ENCODE data around the gene FOXP1.

FOXP1 gene

DNA sequence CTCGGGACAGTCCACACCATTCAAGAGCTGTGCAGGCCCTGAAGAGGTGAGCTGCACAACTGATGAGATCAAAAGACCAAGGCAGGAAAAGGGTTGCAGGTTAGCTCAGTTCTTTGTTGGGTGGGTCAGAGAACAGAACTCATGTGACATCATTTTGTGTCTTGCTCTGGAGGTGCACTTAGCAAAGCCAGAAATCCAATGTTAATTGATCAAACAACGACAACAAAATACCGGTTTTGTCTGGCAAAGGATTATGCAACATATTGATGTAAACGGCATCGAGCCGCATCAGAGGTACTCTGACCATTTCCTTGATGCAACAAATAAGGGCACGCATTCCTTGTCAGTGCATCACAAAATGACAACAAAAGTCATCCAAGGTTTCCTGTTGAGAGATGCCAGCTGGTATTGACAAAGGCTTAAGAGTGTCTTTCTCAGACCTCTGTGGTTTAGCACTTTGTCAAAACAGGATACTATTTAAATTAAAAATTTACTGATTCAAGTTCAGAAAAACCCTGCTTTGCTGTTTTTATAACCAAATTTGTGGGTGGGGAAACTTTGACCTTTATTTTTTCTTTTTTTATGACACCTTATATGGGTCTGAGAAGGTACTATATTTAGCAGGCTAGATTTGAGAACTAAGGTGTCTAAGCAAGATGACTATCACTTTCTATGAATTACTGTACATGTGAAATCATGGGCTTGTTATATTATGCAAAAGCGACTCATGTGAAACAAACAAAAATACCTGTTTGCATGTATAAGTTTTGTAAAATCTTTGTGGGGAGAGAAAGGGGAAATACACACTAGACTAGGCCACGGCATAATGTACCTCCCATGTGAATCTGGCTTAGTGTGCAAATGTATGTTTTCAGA, 496.1 kb downstream of the FOXP1 start:
- FAIRE-seq: no peak

DNA sequence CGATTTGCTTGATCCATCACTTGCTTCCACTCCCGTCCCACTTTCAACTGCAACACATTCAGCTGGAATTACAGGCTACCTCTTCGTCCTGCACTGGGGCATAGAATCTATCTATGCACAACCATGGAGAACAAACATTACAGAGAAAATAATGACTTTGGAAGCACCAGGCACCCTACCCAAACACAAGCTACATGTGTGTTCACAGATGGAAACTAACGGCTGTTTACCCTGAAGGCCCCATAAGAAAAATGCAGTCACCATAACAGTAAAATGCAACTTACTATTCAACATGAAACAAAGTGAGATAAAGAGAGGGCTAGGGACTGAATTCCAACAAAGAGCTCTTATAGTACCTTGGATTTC, 496.8 kb downstream of the FOXP1 start:
- no peak for FAIRE-seq

DNA sequence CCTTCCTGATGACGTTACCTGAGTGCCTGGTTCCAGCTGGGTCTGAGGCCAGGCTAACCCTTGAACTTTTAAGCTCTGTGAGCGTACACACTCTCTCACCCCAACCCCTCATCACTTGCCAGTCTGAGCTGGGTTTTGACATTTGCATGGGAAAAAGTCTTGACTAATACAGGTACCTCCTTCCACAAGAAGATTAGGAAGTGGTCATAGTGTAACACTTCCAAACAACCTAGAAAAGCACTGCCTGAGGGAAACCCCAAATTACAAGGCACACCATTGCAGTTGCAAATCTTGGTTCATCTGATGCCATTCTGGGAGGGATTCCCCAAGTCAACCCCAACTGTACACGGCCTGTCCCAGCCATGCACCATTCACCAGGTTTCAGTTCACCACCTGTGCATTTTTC, 499.8 kb downstream of the FOXP1 start:
- FAIRE-seq: no peak

DNA sequence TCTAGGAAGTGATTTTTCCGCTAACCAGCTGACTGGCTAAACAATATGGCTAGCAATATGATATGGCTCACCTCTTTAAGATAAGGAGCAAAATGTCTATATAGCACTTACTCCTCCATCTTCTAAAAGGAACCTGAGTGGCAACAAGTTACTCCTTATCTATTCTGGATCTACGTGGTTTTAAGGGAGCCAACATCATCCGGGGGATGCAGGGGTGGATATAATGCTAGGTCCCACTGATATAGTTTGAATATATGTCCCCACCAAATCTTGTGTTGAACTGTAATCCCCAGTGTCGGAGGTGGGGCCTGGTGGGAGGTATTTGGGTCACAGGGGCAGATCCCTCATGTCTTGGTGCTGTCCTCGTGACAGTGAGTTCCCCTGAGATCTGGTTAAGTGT, 500.7 kb downstream of the FOXP1 start:
- no peak for FAIRE-seq

DNA sequence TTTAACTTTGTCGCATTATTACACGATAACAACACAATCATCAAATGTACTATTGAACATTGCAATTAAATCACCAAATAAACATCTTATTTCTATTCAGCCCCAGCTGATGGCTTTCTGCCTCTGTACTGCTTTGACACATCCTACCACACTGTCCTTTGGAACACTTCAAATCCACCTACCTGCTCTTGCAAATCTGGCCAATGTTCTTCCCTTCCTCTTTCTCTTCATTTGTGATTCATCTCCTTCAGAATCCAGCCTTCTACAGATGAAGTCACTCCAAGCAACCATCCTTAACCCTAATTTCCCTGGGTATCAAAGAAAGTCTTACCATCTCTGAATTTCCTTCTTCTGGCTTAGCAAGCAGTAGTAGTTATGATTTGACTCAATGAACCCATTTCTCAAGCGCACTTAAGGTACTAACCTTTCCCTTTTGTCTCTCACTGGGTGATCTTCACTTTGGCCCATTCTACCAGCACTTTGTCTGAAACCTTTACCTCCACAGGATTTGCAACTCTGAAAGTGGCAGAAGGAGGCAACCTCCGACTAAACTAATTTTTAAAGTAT, 502.9 kb downstream of the FOXP1 start:
- no peak for FAIRE-seq

DNA sequence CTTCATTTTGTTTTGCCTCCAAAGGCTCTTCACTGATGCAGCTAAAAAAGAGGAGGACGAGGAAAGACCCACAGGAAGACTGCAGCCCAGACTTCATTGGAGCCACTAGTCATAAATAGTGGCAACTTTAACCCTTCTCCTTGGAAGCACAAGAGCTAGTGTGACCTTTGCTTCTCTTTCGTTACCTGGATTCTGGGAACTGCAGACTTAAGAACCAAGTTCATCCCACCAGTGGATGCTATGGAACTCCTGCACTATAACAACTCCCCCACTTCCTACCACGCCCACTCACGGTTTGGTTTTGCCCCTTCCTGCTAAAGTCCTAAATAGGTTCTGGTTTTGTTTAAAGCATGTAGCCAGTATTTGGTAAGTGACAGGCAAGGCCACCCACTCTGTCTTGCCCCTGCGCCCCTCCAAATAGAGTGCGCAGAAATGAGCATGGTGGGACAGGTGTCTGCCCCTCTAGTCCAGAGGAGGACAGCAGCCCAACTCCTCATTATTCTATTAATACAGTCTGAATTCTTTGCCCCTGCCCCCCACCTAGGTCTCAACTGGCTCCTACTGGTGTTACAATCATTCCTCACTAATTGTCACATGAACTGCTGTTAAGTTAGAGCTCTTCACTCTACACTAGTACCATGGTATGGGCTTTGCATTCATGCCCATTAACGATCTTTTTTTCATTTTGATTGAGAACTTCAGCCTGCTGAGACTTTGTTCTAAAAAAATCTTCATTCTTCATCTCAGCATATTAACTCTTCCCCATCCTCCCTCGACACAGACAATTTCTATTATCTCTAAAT, 504.6 kb downstream of the FOXP1 start:
- no peak for FAIRE-seq

DNA sequence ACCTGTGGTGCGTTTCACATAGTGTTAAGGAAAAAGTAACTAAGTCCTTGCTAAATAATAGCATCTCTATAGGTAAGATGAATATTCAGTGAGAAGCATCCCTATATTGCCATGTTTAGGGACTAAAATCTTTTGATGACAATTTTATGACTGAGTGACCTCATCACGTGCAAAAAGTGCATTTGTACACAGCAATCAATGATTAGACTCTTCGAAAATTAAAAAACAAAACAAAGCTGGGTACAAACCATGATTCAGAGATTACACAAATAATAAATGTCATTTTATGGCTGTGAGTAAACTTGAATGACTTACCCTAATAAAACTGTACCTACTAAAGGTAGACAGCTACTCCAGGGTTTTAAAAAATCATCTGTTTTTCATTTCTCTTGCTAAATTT, 505.3 kb downstream of the FOXP1 start:
- no peak for FAIRE-seq

DNA sequence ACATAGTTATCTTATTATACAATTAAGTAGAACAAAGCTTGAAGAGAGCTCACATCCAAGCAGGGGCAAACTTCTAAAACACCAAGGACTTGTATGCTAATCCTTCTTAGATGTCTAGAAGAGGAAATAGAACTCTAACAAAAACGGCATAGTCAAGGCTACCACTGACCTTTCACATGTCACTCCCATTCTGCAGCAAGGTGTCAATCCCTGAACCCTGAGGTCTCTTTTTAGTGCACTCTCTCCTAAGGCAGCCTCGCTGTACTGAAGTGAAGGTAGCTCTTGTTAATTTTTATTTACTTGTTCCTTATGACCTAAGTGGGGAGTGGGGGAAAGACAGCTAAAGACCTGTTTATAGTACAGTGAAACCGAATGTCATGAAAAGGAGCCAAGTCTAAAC, 506.5 kb downstream of the FOXP1 start:
- no peak for FAIRE-seq

DNA sequence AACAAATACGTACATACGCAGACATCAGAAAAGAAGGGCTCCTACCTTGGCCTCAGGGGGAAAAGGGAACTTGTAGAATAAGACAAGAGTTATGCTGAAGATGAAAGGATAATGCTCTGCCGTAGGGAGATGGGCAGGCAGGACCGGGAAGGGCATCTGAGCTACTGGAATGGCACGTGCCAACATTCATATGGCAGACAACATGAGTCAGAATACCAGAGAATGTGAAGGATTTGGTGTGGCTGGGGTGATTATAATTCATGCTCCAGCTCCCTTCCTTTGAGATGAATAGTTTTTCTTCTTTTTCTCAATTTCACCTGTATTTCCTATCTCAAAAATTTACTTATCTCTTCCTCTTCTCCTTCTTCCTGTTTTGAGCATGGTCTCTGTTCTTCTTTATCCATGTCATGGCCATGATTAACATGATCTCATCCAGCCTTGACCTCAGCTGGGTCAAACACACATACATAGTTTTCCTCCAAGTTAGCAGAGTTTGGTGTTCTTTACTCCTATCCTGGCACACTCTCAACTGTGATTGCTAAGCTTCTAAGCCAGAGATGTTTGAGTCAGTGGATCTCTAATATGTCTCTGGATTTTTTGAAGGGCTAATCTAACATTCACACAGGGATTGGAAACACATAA, 507.0 kb downstream of the FOXP1 start:
- FAIRE-seq: no peak

DNA sequence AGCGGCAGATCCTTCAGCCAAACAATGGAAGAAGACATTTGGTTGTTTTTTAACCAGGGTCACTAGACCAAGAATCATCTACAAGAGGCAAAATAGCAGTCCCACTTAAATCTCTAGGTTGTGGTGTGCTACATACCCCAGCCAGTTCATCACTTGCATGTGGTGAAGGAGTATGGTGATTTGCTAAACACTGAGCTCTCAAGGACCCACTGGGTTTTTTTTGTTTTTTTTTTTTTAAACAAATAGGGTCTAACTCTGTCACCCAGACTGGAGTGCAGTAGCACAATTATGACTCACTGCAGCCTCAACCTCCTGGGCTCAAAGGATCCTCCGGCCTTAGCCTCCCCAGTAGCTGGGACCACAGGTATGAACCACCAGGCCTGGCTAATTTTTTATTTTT, 508.0 kb downstream of the FOXP1 start:
- no peak for FAIRE-seq

DNA sequence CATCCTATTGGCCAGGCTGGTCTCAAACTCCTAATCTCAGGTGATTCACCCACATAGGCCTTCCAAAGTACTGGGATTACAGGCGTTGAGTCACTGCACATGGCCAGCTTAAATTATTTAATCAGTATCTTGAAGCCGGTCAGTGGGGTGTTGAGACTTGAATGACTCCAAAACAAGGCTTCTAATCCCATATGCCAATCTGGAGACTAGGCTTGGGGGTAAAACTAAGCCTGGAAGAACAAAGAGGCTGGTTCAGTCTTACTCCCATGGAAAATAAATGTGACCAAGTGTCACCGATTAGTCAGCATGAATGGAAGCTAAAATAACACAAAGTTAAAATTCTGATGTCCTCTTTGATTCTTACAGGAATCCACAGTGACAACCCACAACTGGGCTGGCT, 509.1 kb downstream of the FOXP1 start:
- no peak for FAIRE-seq

DNA sequence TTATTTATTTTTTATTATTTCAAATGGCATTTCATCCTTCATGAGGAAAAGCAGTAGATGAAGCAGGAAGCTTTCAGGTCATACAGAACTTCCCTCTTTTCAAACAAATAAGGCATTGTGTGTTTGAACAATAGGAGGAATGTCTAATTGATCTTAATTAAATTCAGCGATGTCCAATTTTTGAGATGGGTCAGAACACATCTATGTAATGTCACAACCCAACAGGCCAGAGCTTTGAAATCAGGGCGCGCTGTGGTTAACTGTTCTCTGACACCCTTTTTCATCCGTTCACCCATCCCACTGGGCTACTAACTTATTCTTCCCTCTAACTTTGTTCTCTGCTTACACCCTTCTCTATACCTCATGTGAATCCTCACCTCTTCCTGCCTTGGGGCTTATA, 510.5 kb downstream of the FOXP1 start:
- FAIRE-seq: no peak

DNA sequence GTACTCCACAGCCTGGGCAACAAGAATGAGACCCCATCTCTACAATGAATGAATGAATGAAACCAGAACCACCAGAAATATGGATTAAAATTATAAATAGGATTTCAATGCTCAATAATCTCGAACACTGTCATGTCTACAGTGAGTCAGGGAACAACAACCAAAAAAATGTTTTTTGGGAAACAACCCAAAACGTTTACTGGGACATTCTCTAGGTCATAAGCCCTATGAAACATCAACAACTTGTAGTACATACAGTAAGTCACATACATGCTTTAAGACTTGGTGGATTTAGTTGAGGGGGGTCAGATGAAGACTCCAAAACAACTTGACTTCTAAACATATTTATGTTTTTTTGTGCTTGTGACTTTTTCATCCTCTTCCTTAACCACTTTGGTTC, 511.2 kb downstream of the FOXP1 start:
- no peak for FAIRE-seq

DNA sequence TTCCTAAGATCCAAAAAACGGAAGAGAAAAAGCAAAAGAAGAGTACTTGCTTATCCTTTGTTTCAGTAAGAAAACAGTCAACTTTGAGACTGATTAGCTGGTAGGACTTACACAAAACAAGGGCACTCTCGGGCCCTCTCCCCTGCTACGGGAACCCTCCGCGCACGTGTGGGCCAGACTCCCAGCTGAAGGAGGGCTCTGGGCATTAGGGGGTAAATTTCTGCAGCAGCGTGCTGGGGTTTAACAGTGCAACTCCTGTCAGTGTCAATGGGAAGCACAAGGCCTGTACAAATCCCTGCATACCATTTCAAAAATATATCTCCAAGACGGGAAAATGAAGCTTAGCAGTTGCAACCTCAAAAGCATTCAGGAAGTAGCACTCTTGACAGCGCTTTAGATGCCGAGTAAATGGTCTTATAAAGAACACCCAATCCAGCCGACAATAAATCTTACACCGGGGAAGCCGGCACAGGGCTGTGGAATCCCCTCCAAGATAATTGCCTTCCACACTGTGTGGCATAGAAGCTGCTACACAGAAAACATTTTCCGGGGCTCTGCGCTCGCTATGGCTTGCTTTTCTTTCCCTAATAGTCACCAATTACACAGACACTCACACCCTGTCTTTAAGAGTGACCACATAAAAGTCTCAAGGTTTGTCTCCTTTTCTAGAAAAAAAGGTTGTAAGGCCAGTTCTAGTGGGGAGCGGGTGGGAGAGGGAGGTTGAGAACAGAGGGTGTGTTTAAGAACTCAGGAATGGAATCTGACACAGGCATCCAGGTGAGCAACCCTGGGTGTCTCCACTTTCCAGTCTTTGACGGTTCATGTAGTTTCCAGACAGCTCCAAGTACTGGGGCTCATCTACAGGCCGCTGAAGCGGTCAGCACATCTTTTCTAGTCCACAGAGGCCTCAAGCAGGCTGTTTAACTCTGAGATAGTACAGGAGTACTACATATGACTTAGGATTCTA, 512.7 kb downstream of the FOXP1 start:
- FAIRE-seq: no peak

DNA sequence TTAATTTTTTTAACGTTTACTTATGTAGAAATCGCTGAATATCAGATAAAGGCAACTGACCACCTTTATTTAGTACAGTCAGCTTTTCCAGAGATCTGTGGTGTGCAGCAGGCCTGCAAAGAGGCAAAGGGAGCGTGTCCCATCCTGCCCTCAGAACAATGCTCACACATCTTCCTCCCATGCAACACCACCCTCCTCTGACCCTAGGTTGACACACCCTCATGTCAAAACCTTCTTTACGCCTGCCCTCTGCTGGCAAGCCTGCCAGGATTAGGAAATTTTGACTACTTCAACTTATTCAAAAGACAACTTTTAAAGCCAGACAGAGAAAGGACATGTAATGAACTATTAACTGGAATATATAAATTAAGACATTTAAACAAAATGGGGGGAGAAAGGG, 513.7 kb downstream of the FOXP1 start:
- no peak for FAIRE-seq

DNA sequence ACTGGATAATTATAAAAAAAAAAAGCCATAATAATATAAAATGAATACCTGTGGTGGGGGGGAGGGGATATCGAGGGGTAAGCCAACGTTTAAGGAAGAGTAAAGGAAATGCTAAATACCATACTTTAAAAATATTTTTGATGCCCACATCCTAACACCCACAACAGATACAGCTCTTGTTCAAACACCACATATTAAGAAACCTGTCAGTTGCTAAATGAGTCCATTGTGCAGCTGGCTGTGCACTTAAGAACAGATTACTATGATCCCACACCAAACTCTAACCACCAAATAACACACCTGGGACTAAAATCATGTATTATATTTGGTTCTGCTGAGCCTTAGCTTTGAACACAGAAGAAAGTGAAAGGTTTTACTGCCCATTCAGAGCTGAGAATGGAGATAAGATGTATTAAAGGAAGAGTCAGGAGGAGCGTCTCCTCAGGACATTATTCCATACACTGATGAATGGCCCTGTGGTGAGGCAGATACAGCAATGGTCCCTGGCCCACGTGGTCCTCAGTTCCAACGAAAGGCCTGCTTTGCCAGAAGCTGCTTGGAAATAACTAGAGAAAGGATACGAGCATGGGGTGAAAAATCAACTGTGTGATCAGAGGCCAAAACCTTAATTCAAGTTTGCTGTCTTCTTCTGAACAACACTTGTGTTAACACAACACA, 515.4 kb downstream of the FOXP1 start:
- no peak for FAIRE-seq

DNA sequence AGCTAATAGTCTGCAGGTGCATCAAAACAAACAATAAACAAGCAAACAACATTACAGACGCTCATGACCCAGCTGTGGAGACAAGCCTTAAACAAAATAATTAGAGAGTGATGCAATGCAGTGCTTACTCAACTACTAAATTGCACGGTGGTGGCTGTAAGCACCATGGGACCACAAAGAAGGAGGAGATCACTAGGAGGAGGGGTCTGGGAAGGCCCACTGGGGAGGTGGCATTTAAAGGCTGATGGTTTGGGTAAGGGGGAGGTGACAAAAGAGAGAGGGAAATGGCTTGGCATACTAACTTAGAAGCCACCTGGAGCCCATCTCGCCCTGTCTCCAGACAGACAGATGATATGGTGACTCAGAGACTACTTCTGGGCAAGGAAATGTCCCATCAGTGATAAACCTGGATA, 516.7 kb downstream of the FOXP1 start:
- no peak for FAIRE-seq

DNA sequence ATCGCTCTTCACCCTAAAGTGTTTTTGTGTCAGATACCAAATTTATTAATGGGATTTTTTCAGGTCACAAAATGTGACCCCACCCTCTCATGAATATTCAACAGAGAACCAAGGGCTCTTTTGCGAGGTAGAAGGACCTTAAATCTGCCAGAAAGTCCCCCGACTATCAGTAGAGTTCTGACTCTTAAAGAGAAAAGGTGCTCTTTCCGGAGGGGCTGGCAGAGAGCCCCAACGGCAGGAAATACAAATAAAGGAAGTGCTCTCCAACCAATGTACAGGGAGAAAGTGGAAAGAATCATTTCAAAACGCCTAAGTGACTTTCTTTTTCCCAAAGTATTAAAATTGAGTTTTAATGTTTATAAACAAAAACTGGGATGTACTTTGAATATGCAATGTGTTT, 517.2 kb downstream of the FOXP1 start:
- FAIRE-seq: no peak

DNA sequence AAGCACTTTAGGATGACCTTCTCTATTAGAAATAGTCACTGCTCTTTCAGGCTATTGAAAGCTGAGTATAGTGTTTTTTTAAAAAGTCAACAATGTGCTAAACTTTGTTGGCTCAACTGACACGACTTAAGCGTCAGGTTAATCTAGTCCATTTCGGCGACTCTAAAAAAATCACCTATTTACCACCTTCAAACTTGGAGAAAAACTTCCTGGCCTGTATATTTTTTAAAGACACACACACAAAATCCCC, 517.8 kb downstream of the FOXP1 start:
- no peak for FAIRE-seq

DNA sequence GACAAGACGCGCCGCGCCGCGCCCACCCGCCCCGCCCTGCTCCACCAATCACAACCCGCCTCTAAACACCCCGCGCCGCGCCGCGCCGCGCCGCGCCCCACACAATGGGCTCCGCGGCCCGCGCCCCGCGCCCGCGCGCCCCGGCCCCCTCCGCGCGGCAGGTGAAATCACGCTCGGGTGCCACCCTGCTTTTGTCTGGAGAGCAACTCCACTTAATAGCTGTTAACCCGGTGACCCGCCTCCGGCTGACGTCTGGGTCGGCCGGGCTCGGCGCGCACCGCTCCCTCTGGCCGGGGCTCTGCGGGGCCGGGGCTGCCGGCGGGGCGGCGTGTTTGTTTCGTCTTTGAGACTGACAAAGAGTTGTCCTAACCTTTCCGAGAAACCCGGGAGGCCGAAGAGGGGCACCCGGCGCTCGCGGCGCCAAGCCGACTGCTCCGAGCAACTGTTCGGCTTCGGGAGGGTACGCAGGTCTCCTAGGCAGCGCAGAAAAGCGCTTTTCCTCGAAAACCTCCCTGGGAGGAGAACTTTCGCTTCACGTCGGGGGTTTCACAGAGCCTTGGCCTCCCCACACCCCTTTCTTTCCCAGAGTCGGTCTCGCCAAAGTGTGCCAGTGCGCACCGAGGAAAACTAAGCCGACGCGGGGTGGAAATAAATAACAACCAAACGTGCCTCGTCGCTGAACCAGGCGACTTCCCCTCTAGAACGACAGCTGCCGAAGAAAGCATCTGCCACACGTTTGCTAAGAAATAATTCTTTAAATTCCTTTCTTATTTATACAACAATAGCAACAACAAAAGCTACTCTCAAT, 518.4 kb downstream of the FOXP1 start:
- FAIRE-seq: no peak

DNA sequence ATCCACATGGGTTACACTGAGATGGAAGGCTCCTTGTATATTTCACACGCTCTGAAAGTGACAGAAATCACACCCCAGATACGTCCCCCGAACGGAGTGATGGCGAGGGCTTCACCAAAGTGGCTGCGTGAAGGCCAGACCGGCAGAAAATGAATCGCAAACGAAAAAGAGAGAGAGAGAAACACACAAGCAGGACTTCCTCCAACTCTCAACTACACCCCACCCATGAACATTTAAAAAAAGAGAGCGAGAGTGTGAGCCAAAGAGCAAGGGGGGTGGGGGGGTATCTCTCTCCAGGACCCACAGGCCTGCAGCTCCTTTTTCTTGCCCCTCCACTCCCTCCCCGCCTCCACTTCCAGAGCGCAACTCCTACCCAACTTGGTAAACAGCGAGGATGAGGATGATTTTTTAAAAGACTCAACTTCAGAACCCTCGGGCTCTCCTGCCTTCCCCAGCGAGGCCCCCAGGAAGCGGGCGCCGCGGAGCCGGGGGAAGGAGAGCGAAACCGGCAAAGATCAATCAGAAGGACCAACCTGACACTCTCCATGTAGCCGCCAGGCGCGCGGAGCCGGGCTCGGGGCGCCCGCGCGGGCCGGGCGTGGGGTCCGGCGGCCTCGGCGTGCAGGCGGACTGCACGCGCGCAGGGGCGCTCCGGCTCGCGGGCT, 519.1 kb downstream of the FOXP1 start:
- FAIRE-seq: no peak
